ENCODE data around the gene AATF. TPM values are rescaled to one million over a fixed set of nuclear protein-coding genes. Genes with fewer than 3 reads are reported as not detected.

AATF gene
- total RNA-seq, 6 experiments from 2014 or later: 13.2 to 19.5 (median 16.7) TPM

GRCh38 chr17:36934692-36935630 is 13.8 kb upstream of the AATF start:
- H3K27ac ChIP-seq: no peak overlapping the region
- peaks cover 0 to 53% (median 12%) of the 10 kb centered on the region in 4 donors for H3K4me1 ChIP-seq
- H3K27me3 ChIP-seq: peaks cover 35 to 79% of the 10 kb centered on the region in 2 donors
- DNase-seq (no peak), ATAC-seq (no peak)
- no peak for TF ChIP-seq CTCF (IDR thresholded peaks at IDR 0.05)
- no peak for TF ChIP-seq POLR2A (IDR thresholded peaks at IDR 0.05)
- WGBS (ENCODE audit: insufficient coverage, low coverage, low lambda C conversion rate, missing lambda C conversion rate): 5% methylated on average over 18 of the region's 79 CpGs
- no peaks in the 10 kb centered on the region for H3K36me3 ChIP-seq
- intact Hi-C loops (cut with DNase I): no loop called here
- H3K9me3 ChIP-seq: no peaks in the 10 kb centered on the region
- no peak overlapping the region for H3K4me3 ChIP-seq

GRCh38 chr17:36935671-36936454 is 12.9 kb upstream of the AATF start:
- intact Hi-C loops (cut with DNase I): no loop called here
- H3K4me3 ChIP-seq: no peak overlapping the region
- peaks cover 0 to 53% (median 12%) of the 10 kb centered on the region in 4 donors for H3K4me1 ChIP-seq
- H3K27me3 ChIP-seq: peaks cover 40 to 85% of the 10 kb centered on the region in 2 donors
- ATAC-seq (no peak), DNase-seq (no peak)
- no peak overlapping the region for H3K27ac ChIP-seq
- 3% methylated on average over 33 of the region's 49 CpGs for WGBS (ENCODE audit: insufficient coverage, low coverage, low lambda C conversion rate, missing lambda C conversion rate)
- TF ChIP-seq CTCF (IDR thresholded peaks at IDR 0.05) (no peak), POLR2A (IDR thresholded peaks at IDR 0.05) (no peak)
- H3K9me3 ChIP-seq: no peaks in the 10 kb centered on the region
- no peaks in the 10 kb centered on the region for H3K36me3 ChIP-seq

- DNase-seq: no peak
- WGBS (ENCODE audit: insufficient coverage, low coverage, low lambda C conversion rate, missing lambda C conversion rate): 1% methylated on average over 29 of the region's 58 CpGs
- H3K9me3 ChIP-seq: no peaks in the 10 kb centered on the region
Measured at GRCh38 chr17:36936455-36937000, 12.2 kb upstream of the AATF start.

More at GRCh38 chr17:36936455-36937000, 12.2 kb upstream of the AATF start:
- TF ChIP-seq CTCF (IDR thresholded peaks at IDR 0.05) (no peak), POLR2A (IDR thresholded peaks at IDR 0.05) (no peak)
- Histone ChIP-seq H3K4me1 (peaks cover 0 to 53% (median 12%) of the 10 kb centered on the region in 4 donors), H3K4me3 (no peak overlapping the region), H3K27ac (no peak overlapping the region), H3K36me3 (no peaks in the 10 kb centered on the region), H3K27me3 (peaks cover 43 to 85% of the 10 kb centered on the region in 2 donors)
- no peak for ATAC-seq
- intact Hi-C loops (cut with DNase I): no loop called here
